Thyroid gland (tissue), 4 donors: ENCODE measurements around the gene C3AR1.

ENCODE experiments used
- CTCF ChIP-seq, 6 experiments: fragments of 200-600 bp in 3 of 6; fragments of 450-650 bp in 3 of 6; sonication (generic) in 3 of 6; IDR thresholded peaks; one replicate each; pipeline ENCODE4 v1.5.1; 2016 to 2019; ENCODE audit warnings: antibody characterized with exemption in 6 of 6, mild to moderate bottlenecking in 2 of 6, inconsistent platforms in 1 of 6, moderate library complexity in 1 of 6
- POLR2A ChIP-seq, 2 donors: fragments of 450-650 bp; IDR thresholded peaks; one replicate each; pipeline ENCODE4 v1.6.1; 2017; ENCODE audit warnings: antibody characterized with exemption in 2 of 2, mild to moderate bottlenecking in 2 of 2, moderate library complexity in 1 of 2

DNA sequence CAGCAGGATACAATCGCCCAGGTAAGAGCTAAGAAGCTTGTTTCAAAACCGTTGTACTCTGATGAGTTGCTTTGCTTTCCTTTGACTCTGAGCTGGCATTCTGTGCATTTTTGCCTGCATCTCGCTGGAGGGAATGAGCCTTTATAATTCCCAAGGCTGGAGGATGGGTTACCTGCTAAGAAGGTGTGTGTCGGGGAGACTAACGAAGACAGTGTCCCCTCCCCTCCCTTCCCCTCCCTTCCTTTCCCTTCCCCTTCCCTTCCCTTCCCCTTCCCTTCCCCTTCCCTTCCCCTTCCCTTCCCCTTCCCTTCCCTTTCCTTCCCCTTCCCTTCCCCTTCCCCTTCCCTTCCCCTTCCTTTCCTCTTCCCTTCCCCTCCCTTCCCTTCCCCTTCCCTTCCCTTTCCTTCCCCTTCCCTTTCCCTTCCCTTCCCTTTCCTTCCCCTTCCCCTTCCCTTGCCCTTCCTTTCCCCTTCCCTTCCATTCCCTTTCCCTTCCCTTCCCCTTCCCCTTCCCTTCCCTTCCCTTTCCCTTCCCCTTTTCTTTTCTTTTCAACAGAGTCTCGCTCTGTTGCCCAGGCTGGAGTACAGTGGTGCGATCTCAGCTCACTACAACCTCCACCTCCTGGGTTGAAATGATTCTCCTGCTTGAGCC lies 15.4 kb downstream of the C3AR1 start:
- TF ChIP-seq CTCF (IDR thresholded peaks at IDR 0.05) = no peak
- no peak for TF ChIP-seq POLR2A (IDR thresholded peaks at IDR 0.05)
